Measurements from ENCODE around the gene SLC10A7. TPM values are rescaled to one million over a fixed set of nuclear protein-coding genes. Genes with fewer than 3 reads are reported as not detected.

Gene SLC10A7
- total RNA-seq, 2 experiments from 2014 or later = 8.7 to 9.9 TPM

DNA sequence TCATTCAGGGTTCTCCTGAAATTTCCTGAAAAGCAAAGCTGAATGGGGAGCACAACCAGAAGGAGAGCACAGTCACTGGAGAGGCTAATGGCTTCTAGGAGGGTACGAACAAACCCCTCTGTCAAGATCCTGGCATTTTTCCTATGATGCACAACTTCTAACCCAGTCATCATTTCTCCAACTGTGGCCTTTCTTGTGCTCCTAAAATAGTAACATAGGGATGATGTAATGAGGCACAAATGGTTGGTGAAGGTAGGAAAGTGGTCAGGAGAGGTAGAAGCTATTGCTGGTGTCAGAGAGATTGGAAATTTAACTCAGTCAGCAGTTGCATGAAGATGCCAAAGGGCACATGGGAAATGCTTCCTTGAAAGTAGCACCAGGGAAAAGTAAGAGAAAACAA lies 52.7 kb downstream of the SLC10A7 start:
- Mint-ChIP-seq H3K27me3 (no peaks in the 10 kb centered on the region), H3K27ac (no peak overlapping the region), H3K36me3 (ENCODE audit: low read depth) (peaks cover 11% of the 10 kb centered on the region), H3K9me3 (no peaks in the 10 kb centered on the region), H3K4me1 (ENCODE audit: low read depth) (peaks cover 7% of the 10 kb centered on the region), H3K4me3 (no peak overlapping the region)
- Histone ChIP-seq H3K27ac (ENCODE audit: low read depth in 1 of 2, low read length in 2 of 2) (no peak overlapping the region), H3K4me3 (ENCODE audit: low read length) (no peak overlapping the region), H3K36me3 (ENCODE audit: insufficient read depth, low read length) (peaks cover 3% of the 10 kb centered on the region), H3K4me1 (ENCODE audit: insufficient read depth, low read length) (no peaks in the 10 kb centered on the region), H3K27me3 (ENCODE audit: control insufficient read depth in 1 of 2, insufficient read depth in 2 of 2, low read length in 2 of 2) (no peaks in the 10 kb centered on the region), H3K9me3 (ENCODE audit: control insufficient read depth in 1 of 2, insufficient read depth in 1 of 2, low read length in 2 of 2) (no peaks in the 10 kb centered on the region)
- no peak for ATAC-seq (ENCODE audit: poor library complexity)
- DNase-seq = no peak
- ChIA-PET CTCF (no interaction called here), POLR2A (no interaction called here)
- TF ChIP-seq, protein P1, sequence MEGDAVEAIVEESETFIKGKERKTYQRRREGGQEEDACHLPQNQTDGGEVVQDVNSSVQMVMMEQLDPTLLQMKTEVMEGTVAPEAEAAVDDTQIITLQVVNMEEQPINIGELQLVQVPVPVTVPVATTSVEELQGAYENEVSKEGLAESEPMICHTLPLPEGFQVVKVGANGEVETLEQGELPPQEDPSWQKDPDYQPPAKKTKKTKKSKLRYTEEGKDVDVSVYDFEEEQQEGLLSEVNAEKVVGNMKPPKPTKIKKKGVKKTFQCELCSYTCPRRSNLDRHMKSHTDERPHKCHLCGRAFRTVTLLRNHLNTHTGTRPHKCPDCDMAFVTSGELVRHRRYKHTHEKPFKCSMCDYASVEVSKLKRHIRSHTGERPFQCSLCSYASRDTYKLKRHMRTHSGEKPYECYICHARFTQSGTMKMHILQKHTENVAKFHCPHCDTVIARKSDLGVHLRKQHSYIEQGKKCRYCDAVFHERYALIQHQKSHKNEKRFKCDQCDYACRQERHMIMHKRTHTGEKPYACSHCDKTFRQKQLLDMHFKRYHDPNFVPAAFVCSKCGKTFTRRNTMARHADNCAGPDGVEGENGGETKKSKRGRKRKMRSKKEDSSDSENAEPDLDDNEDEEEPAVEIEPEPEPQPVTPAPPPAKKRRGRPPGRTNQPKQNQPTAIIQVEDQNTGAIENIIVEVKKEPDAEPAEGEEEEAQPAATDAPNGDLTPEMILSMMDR (IDR thresholded peaks at IDR 0.05) = no peak
- intact Hi-C loops (cut with DNase I, micrococcal nuclease) = no loop called here

DNA sequence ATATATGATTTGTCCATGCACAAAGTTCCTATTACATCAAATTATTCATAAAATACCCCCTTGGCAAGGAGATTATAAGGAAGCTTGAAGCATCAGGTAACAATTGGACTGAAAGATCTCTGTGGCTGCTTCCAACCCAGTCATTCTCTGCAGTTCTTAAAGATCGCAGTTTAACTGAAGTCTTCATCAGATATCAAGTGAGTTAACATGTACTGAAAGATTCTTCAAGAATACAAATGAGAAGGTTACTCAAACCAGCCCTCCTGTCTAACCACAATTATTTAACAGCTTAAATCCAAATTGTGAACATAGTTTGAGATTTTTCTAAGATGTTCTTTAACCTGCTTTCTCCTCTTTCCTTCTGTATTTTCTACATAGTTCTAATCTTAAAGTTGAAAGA lies 56.1 kb downstream of the SLC10A7 start:
- no peaks in the 10 kb centered on the region for H3K27me3 Mint-ChIP-seq
- POLR2A ChIA-PET = no interaction called here
- H3K4me3 Mint-ChIP-seq = no peak overlapping the region
- no peaks in the 10 kb centered on the region for H3K27me3 ChIP-seq (ENCODE audit: control insufficient read depth in 1 of 2, insufficient read depth in 2 of 2, low read length in 2 of 2)
- no peak overlapping the region for H3K27ac Mint-ChIP-seq
- H3K27ac ChIP-seq (ENCODE audit: low read depth in 1 of 2, low read length in 2 of 2) = no peak overlapping the region
- DNase-seq (no peak), ATAC-seq (ENCODE audit: poor library complexity) (no peak)
- no peaks in the 10 kb centered on the region for H3K9me3 Mint-ChIP-seq
- no peaks in the 10 kb centered on the region for H3K4me1 ChIP-seq (ENCODE audit: insufficient read depth, low read length)
- H3K9me3 ChIP-seq (ENCODE audit: control insufficient read depth in 1 of 2, insufficient read depth in 1 of 2, low read length in 2 of 2) = no peaks in the 10 kb centered on the region
- TF ChIP-seq, protein P1 (IDR thresholded peaks at IDR 0.05) = no peak
- peaks cover 11% of the 10 kb centered on the region for H3K36me3 Mint-ChIP-seq (ENCODE audit: low read depth)
- CTCF ChIA-PET = no interaction called here
- peaks cover 7% of the 10 kb centered on the region for H3K4me1 Mint-ChIP-seq (ENCODE audit: low read depth)
- intact Hi-C loops (cut with DNase I, micrococcal nuclease) = no loop called here
- no peak overlapping the region for H3K4me3 ChIP-seq (ENCODE audit: low read length)
- H3K36me3 ChIP-seq (ENCODE audit: insufficient read depth, low read length) = peaks cover 3% of the 10 kb centered on the region

DNA sequence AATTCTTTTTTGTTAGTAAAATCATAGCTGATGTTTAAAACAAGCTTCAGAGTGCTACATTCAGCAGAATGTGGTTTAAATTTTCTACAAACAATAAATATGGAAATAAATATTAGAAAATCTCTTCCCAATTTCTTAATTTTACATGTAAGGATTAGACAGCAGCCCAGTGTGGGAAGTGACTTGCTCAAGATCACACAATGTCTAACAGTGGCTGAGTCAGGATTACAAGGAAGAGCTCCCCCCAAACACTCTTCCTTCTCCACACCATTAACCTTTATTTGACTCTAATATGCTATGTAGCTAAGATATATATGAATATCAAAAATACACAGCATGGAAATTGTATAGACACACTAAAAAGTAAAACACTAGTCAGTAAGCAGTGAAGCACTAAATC lies 59.5 kb downstream of the SLC10A7 start:
- no peaks in the 10 kb centered on the region for H3K4me1 ChIP-seq (ENCODE audit: insufficient read depth, low read length)
- H3K27me3 Mint-ChIP-seq = no peaks in the 10 kb centered on the region
- no peak for ATAC-seq (ENCODE audit: poor library complexity)
- peaks cover 6% of the 10 kb centered on the region for H3K9me3 Mint-ChIP-seq
- no peak overlapping the region for H3K27ac ChIP-seq (ENCODE audit: low read depth in 1 of 2, low read length in 2 of 2)
- intact Hi-C loops (cut with DNase I, micrococcal nuclease) = no loop called here
- TF ChIP-seq, protein P1 (IDR thresholded peaks at IDR 0.05) = no peak
- no peak overlapping the region for H3K4me3 ChIP-seq (ENCODE audit: low read length)
- no peak overlapping the region for H3K27ac Mint-ChIP-seq
- DNase-seq = no peak
- no peak overlapping the region for H3K4me3 Mint-ChIP-seq
- POLR2A ChIA-PET = no interaction called here
- peaks cover 14% of the 10 kb centered on the region for H3K36me3 Mint-ChIP-seq (ENCODE audit: low read depth)
- H3K27me3 ChIP-seq (ENCODE audit: control insufficient read depth in 1 of 2, insufficient read depth in 2 of 2, low read length in 2 of 2) = no peaks in the 10 kb centered on the region
- CTCF ChIA-PET = no interaction called here
- no peaks in the 10 kb centered on the region for H3K9me3 ChIP-seq (ENCODE audit: control insufficient read depth in 1 of 2, insufficient read depth in 1 of 2, low read length in 2 of 2)
- no peaks in the 10 kb centered on the region for H3K36me3 ChIP-seq (ENCODE audit: insufficient read depth, low read length)
- H3K4me1 Mint-ChIP-seq (ENCODE audit: low read depth) = peaks cover 35% of the 10 kb centered on the region

Measured in CD4-positive, alpha-beta T cell (primary cell).